Gastroesophageal sphincter (tissue), 4 donors: Measurements from ENCODE around the gene LRBA. TPM values are rescaled to one million over a fixed set of nuclear protein-coding genes. Genes with fewer than 3 reads are reported as not detected.

Experiments
- ATAC-seq: fragments of 150-250 bp; one replicate; pipeline ENCODE4 v1.9.1; 2016; ENCODE audit warnings: mild to moderate bottlenecking, moderate library complexity
- H3K27ac ChIP-seq, 4 donors: fragments of 200-600 bp; sonication (generic) in 3 of 4; 1 replicate in 3 of 4; 2 replicates in 1 of 4; pipeline ENCODE4 v1.5.1; 2016 to 2019
- H3K27me3 ChIP-seq: fragments of 200-600 bp; sonication (generic); one replicate; pipeline ENCODE4 v1.5.1; 2019
- H3K36me3 ChIP-seq, 2 donors: fragments of 200-600 bp; sonication (generic); one replicate each; pipeline ENCODE4 v1.5.1; 2019; ENCODE audit warnings: control low read depth in 1 of 2
- H3K4me1 ChIP-seq, 3 donors: fragments of 200-600 bp; sonication (generic); 1 replicate in 2 of 3; 2 replicates in 1 of 3; pipeline ENCODE4 v1.5.1; 2016 to 2019; ENCODE audit warnings: control low read depth in 2 of 3
- H3K4me3 ChIP-seq, 2 donors: fragments of 200-600 bp; sonication (generic); one replicate each; pipeline ENCODE4 v1.5.1; 2019; ENCODE audit warnings: mild to moderate bottlenecking in 1 of 2, moderate library complexity in 1 of 2
- H3K9me3 ChIP-seq, 3 donors: fragments of 200-600 bp; sonication (generic); one replicate each; pipeline ENCODE4 v1.5.1; 2017 to 2019; ENCODE audit warnings: control low read depth in 2 of 3
- EP300 ChIP-seq: sonication (generic); formaldehyde crosslinking; IDR thresholded peaks from one replicate; pipeline ENCODE4 v1.6.1; 2017; ENCODE audit warnings: antibody characterized with exemption, mild to moderate bottlenecking
- POLR2A ChIP-seq, 2 donors: fragments of 450-650 bp; IDR thresholded peaks; one replicate each; pipeline ENCODE4 v1.6.1; 2017; ENCODE audit warnings: antibody characterized with exemption in 2 of 2, mild to moderate bottlenecking in 2 of 2, moderate library complexity in 1 of 2
- POLR2AphosphoS5 ChIP-seq: sonication (generic); formaldehyde crosslinking; IDR thresholded peaks from one replicate; pipeline ENCODE4 v1.6.1; 2017; ENCODE audit warnings: antibody characterized with exemption
- WGBS, 2 donors: methylation state at CpG; one replicate each; pipeline ENCODE4 v1.1.5; 2018; ENCODE audit warnings: low coverage in 1 of 2; 5-methylcytosine and 5-hydroxymethylcytosine counted together
- total RNA-seq, 4 donors: library from RNA; depleted of rRNA; stranded (reverse); fragments of >200 nt; gene quantifications; one replicate each; pipeline ENCODE4 v1.1.0, GENCODE V29; 2016
- TF ChIP-seq, protein P1 (sequence below), 4 experiments: fragments of 200-600 bp in 2 of 4; fragments of 450-650 bp in 2 of 4; sonication (generic) in 1 of 4; IDR thresholded peaks; one replicate each; pipeline ENCODE4 v1.5.1; 2017 to 2019; ENCODE audit warnings: antibody characterized with exemption in 4 of 4, mild to moderate bottlenecking in 2 of 4, moderate library complexity in 2 of 4

Gene LRBA
- total RNA-seq, 4 donors from 2014 or later: 18.4 to 35.0 (median 23.2) TPM

GRCh38 chr4:150582146-150582872, 432.8 kb downstream of the LRBA start, which contains the start of gene MAB21L2:
Gene MAB21L2 (plus strand): TSS chr4:150582151. CDS start chr4:150583030, 879 bp downstream.
- Histone ChIP-seq H3K9me3 (peaks cover 0 to 9% (median 0%) of the 10 kb centered on the region in 3 donors), H3K4me1 (peaks cover 0 to 11% (median 0%) of the 10 kb centered on the region in 3 donors), H3K27ac (peak within 1 kb of the TSS in 1 of 4 donors; percentile 18), H3K4me3 (peak within 1 kb of the TSS; percentile 6 to 45), H3K36me3 (peaks cover 0 to 7% of the 10 kb centered on the region in 2 donors), H3K27me3 (peaks cover 27% of the 10 kb centered on the region)
- WGBS, 2 donors: 56 to 67% methylated on average over 20 to 25 of the region's 27 CpGs
- no peak for ATAC-seq
- TF ChIP-seq POLR2A (IDR thresholded peaks at IDR 0.05): no peak
- TF ChIP-seq, protein P1, sequence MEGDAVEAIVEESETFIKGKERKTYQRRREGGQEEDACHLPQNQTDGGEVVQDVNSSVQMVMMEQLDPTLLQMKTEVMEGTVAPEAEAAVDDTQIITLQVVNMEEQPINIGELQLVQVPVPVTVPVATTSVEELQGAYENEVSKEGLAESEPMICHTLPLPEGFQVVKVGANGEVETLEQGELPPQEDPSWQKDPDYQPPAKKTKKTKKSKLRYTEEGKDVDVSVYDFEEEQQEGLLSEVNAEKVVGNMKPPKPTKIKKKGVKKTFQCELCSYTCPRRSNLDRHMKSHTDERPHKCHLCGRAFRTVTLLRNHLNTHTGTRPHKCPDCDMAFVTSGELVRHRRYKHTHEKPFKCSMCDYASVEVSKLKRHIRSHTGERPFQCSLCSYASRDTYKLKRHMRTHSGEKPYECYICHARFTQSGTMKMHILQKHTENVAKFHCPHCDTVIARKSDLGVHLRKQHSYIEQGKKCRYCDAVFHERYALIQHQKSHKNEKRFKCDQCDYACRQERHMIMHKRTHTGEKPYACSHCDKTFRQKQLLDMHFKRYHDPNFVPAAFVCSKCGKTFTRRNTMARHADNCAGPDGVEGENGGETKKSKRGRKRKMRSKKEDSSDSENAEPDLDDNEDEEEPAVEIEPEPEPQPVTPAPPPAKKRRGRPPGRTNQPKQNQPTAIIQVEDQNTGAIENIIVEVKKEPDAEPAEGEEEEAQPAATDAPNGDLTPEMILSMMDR (IDR thresholded peaks at IDR 0.05): no peak
- no peak for TF ChIP-seq POLR2AphosphoS5
- TF ChIP-seq EP300: no peak

GRCh38 chr4:150581641-150582051, 433.4 kb downstream of the LRBA start:
- H3K4me3 ChIP-seq: no peak overlapping the region
- H3K27me3 ChIP-seq: peaks cover 27% of the 10 kb centered on the region
- H3K27ac ChIP-seq: no peak overlapping the region
- TF ChIP-seq POLR2A (IDR thresholded peaks at IDR 0.05): no peak
- TF ChIP-seq, protein P1 (IDR thresholded peaks at IDR 0.05): no peak
- no peak for TF ChIP-seq EP300
- no peak for TF ChIP-seq POLR2AphosphoS5
- peaks cover 0 to 7% of the 10 kb centered on the region in 2 donors for H3K36me3 ChIP-seq
- WGBS, 2 donors: 83 to 88% methylated on average over 7 of the region's 13 CpGs
- H3K9me3 ChIP-seq: peaks cover 0 to 9% (median 0%) of the 10 kb centered on the region in 3 donors
- ATAC-seq: no peak
- H3K4me1 ChIP-seq: peaks cover 0 to 11% (median 0%) of the 10 kb centered on the region in 3 donors

GRCh38 chr4:150581056-150581605, 434.0 kb downstream of the LRBA start:
- no peak overlapping the region for H3K4me3 ChIP-seq
- ATAC-seq: no peak
- TF ChIP-seq EP300 (no peak), POLR2A (IDR thresholded peaks at IDR 0.05) (no peak), POLR2AphosphoS5 (no peak)
- TF ChIP-seq, protein P1 (IDR thresholded peaks at IDR 0.05): no peak
- H3K9me3 ChIP-seq: peaks cover 0 to 9% (median 0%) of the 10 kb centered on the region in 3 donors
- 89 to 95% methylated on average over 7 of the region's 7 CpGs for WGBS, 2 donors
- H3K4me1 ChIP-seq: peaks cover 0 to 11% (median 0%) of the 10 kb centered on the region in 3 donors
- peaks cover 0 to 7% of the 10 kb centered on the region in 2 donors for H3K36me3 ChIP-seq
- no peak overlapping the region for H3K27ac ChIP-seq
- peaks cover 27% of the 10 kb centered on the region for H3K27me3 ChIP-seq

GRCh38 chr4:150580306-150580705, 434.8 kb downstream of the LRBA start:
- no peak for ATAC-seq
- Histone ChIP-seq H3K4me3 (no peak overlapping the region), H3K36me3 (peaks cover 0 to 7% of the 10 kb centered on the region in 2 donors), H3K27ac (peak overlapping the region in 1 of 4 donors; percentile 56), H3K4me1 (peaks cover 0 to 11% (median 0%) of the 10 kb centered on the region in 3 donors), H3K27me3 (peaks cover 27% of the 10 kb centered on the region), H3K9me3 (peaks cover 0 to 9% (median 0%) of the 10 kb centered on the region in 3 donors)
- TF ChIP-seq, protein P1 (IDR thresholded peaks at IDR 0.05): no peak
- TF ChIP-seq POLR2AphosphoS5 (no peak), EP300 (no peak), POLR2A (IDR thresholded peaks at IDR 0.05) (no peak)
- WGBS, 2 donors: 82 to 89% methylated on average over 9 of the region's 9 CpGs
